SK-N-SH (cell line): ENCODE measurements around the gene AIFM3. TPM values are rescaled to one million over a fixed set of nuclear protein-coding genes. Genes with fewer than 3 reads are reported as not detected.

ENCODE experiments used
- CTCF ChIA-PET: fragments of 300-600, 350-600 bp; formaldehyde crosslinking; extraction: SDS; loops from one replicate; lab custom pipeline; 2021; lab: Yijun Ruan, JAX
- POLR2A ChIA-PET: fragments of 350-600 bp; sonication (Branson Sonifier 250); formaldehyde crosslinking; extraction: SDS; loops from one replicate; lab custom pipeline; 2020; ENCODE audit warnings: antibody characterized with exemption, inconsistent platforms; lab: Yijun Ruan, JAX
- DNase-seq: peaks from one replicate; pipeline ENCODE4 v3.0.0; 2012
- H2AFZ ChIP-seq: fragments of 200-600 bp; sonication (generic); 2 replicates; pipeline ENCODE4 v1.8.1; 2016; ENCODE audit warnings: antibody characterized with exemption, mild to moderate bottlenecking, low read depth
- H3F3A ChIP-seq: fragments of 200-600 bp; sonication (generic); replicated peaks from 2 replicates; pipeline ENCODE3; 2016; ENCODE audit warnings: antibody characterized with exemption, mild to moderate bottlenecking; ENCODE audit not compliant: insufficient read depth
- H3K27ac ChIP-seq, 2 experiments: fragments of 200-500 bp in 1 of 2; fragments of 200-600 bp in 1 of 2; sonication (Bioruptor generic) in 1 of 2; sonication (generic), shearing (Covaris generic) in 1 of 2; 2 replicates each; pipeline versions ENCODE4 v1.5.1 to v1.6.1; 2014 to 2016; ENCODE audit warnings: low read depth in 2 of 2, inconsistent platforms in 1 of 2, low read length in 1 of 2, mild to moderate bottlenecking in 1 of 2, mixed read lengths in 1 of 2
- H3K27me3 ChIP-seq: fragments of 200-600 bp; sonication (generic), shearing (Covaris generic); 2 replicates; pipeline ENCODE4 v1.6.1; 2016; ENCODE audit warnings: mixed run types; ENCODE audit not compliant: insufficient read depth
- H3K36me3 ChIP-seq, 2 experiments: fragments of 200-500 bp in 1 of 2; fragments of 200-600 bp in 1 of 2; sonication (Bioruptor generic) in 1 of 2; sonication (generic) in 1 of 2; replicated peaks in 1 of 2; 2 replicates each; pipeline versions ENCODE3 to v1.5.1; 2014 to 2016; ENCODE audit warnings: low read length in 1 of 2, mild to moderate bottlenecking in 1 of 2; ENCODE audit not compliant: insufficient read depth in 2 of 2, control insufficient read depth in 1 of 2
- H3K4me1 ChIP-seq, 2 experiments: fragments of 200-500 bp in 1 of 2; fragments of 200-600 bp in 1 of 2; sonication (Bioruptor generic) in 1 of 2; sonication (generic), shearing (Covaris generic) in 1 of 2; 2 replicates each; pipeline versions ENCODE4 v1.5.1 to v1.6.1; 2014 to 2016; ENCODE audit warnings: low read depth in 1 of 2, low read length in 1 of 2, mixed run types in 1 of 2; ENCODE audit not compliant: insufficient read depth in 2 of 2, control insufficient read depth in 1 of 2
- H3K4me2 ChIP-seq: fragments of 200-600 bp; sonication (generic), shearing (Covaris generic); 2 replicates; pipeline ENCODE4 v1.6.1; 2017; ENCODE audit warnings: mixed run types
- H3K4me3 ChIP-seq, 2 experiments: fragments of 200-500 bp in 1 of 2; fragments of 200-600 bp in 1 of 2; sonication (Bioruptor generic) in 1 of 2; sonication (generic), shearing (Covaris generic) in 1 of 2; 2 replicates each; pipeline versions ENCODE4 v1.5.1 to v1.8.1; 2014 to 2016; ENCODE audit warnings: low read depth in 2 of 2, inconsistent platforms in 1 of 2, low read length in 1 of 2, mild to moderate bottlenecking in 1 of 2, mixed read lengths in 1 of 2, moderate library complexity in 1 of 2
- H3K79me2 ChIP-seq: fragments of 200-600 bp; sonication (generic); 2 replicates; pipeline ENCODE4 v1.8.1; 2017; ENCODE audit warnings: mild to moderate bottlenecking; ENCODE audit not compliant: insufficient read depth
- H3K9ac ChIP-seq: fragments of 200-600 bp; sonication (generic); 2 replicates; pipeline ENCODE4 v1.6.1; 2017; ENCODE audit warnings: mixed run types
- H3K9me2 ChIP-seq: fragments of 200-600 bp; sonication (generic); 2 replicates; pipeline ENCODE4 v1.6.1; 2017; ENCODE audit warnings: mixed run types
- H3K9me3 ChIP-seq: fragments of 200-600 bp; sonication (generic); 2 replicates; pipeline ENCODE4 v1.6.1; 2017; ENCODE audit warnings: mixed run types, mild to moderate bottlenecking, moderate library complexity
- H4K20me1 ChIP-seq: fragments of 200-600 bp; sonication (generic); 2 replicates; pipeline ENCODE4 v1.6.1; 2017; ENCODE audit warnings: mild to moderate bottlenecking, mixed run types; ENCODE audit not compliant: insufficient read depth
- CHD2 ChIP-seq: fragments of 150-350 bp; IDR thresholded peaks from 2 replicates; pipeline ENCODE4 v1.6.1; 2018; ENCODE audit warnings: low read length; ENCODE audit not compliant: partially characterized antibody
- CTCF ChIP-seq: fragments of 200-600 bp; sonication (generic); IDR thresholded peaks from 2 replicates; pipeline ENCODE4 v1.6.1; 2017; ENCODE audit warnings: antibody characterized with exemption, mild to moderate bottlenecking, moderate library complexity
- ELF1 ChIP-seq: IDR thresholded peaks from 2 replicates; pipeline ENCODE4 v1.4.0; 2012
- NRF1 ChIP-seq: IDR thresholded peaks from 2 replicates; pipeline ENCODE4 v1.6.1; 2012; ENCODE audit warnings: low read depth, mild to moderate bottlenecking, low read length
- POLR2AphosphoS5 ChIP-seq: IDR thresholded peaks from 2 replicates; pipeline ENCODE4 v1.6.1; 2012; ENCODE audit warnings: low read depth, low read length
- TAF1 ChIP-seq: IDR thresholded peaks from 2 replicates; pipeline ENCODE4 v1.6.1; 2012; ENCODE audit warnings: low read depth, mild to moderate bottlenecking, low read length, moderate library complexity, borderline replicate concordance
- TCF12 ChIP-seq: IDR thresholded peaks from 2 replicates; pipeline ENCODE4 v1.4.0; 2012
- YY1 ChIP-seq: IDR thresholded peaks from 2 replicates; pipeline ENCODE4 v1.4.0; 2012; ENCODE audit warnings: low read depth, mild to moderate bottlenecking
- WGBS: methylation state at CpG from one replicate; pipeline ENCODE4 v1.1.6; 2017; ENCODE audit warnings: low lambda C conversion rate; 5-methylcytosine and 5-hydroxymethylcytosine counted together
- polyA plus RNA-seq, 3 experiments: library from polyadenylated mRNA; depleted of rRNA; stranded (reverse); fragments of >200 nt; gene quantifications; 2 replicates each; pipeline ENCODE4 v1.2.3, GENCODE V29; 2012

The AIFM3 gene
- polyA plus RNA-seq, 1 of the 3 experiments (the other 2 are of a cell fraction): 1.7 TPM

- Histone ChIP-seq H3K4me1 (peaks cover 0 to 5% of the 10 kb centered on the region in 2 experiments; a peak in 2 of 4 replicates), H3K4me3 (no peak overlapping the region), H3K4me2 (no peak overlapping the region), H3K27ac (no peak overlapping the region), H2AFZ (no peak overlapping the region), H3K9me2 (no peaks in the 10 kb centered on the region), H3K27me3 (no peaks in the 10 kb centered on the region), H3F3A (peaks cover 8% of the 10 kb centered on the region), H3K79me2 (peaks cover 64% of the 10 kb centered on the region), H4K20me1 (peaks cover 56% of the 10 kb centered on the region), H3K36me3 (peaks cover 28 to 45% of the 10 kb centered on the region in 2 experiments), H3K9me3 (no peaks in the 10 kb centered on the region), H3K9ac (no peak overlapping the region)
- ChIA-PET POLR2A (no interaction called here), CTCF (interaction anchor here (0.9 to 4.0 kb wide), 4 partner anchors 11 to 147 kb away, joined by 3 to 26 read pairs (median 4); partner anchors contain the start of gene CRKL)
- no peak for TF ChIP-seq ELF1
- TF ChIP-seq POLR2AphosphoS5: no peak
- TF ChIP-seq YY1: no peak
- TF ChIP-seq TAF1: no peak
- DNase-seq: no peak
- WGBS: 96% methylated on average over 10 of the region's 10 CpGs
These were observed 15.7 kb upstream of the AIFM3 start for GRCh38 chr22:20951151-20951931.

GRCh38 chr22:20951932-20952380 lies 15.1 kb upstream of the AIFM3 start:
- CTCF ChIA-PET: interaction anchor here (1.5 to 4.0 kb wide), 2 partner anchors 10 to 35 kb away, joined by 5 to 26 read pairs; partner anchors contain the start of gene CRKL
- no peak overlapping the region for H3K4me2 ChIP-seq
- no peak overlapping the region for H3K9ac ChIP-seq
- no peak for TF ChIP-seq NRF1
- TF ChIP-seq CTCF: no peak
- no peaks in the 10 kb centered on the region for H3K9me2 ChIP-seq
- no peak for DNase-seq
- no peaks in the 10 kb centered on the region for H3K27me3 ChIP-seq
- POLR2A ChIA-PET: no interaction called here
- H2AFZ ChIP-seq: no peak overlapping the region
- peaks cover 57% of the 10 kb centered on the region for H3K79me2 ChIP-seq
- WGBS: 90% methylated on average over 8 of the region's 8 CpGs
- H3K36me3 ChIP-seq: peaks cover 28 to 45% of the 10 kb centered on the region in 2 experiments
- H3K27ac ChIP-seq: no peak overlapping the region
- H3K4me3 ChIP-seq: no peak overlapping the region
- H3K4me1 ChIP-seq: no peaks in the 10 kb centered on the region
- peaks cover 4% of the 10 kb centered on the region for H3F3A ChIP-seq
- no peaks in the 10 kb centered on the region for H3K9me3 ChIP-seq
- peaks cover 50% of the 10 kb centered on the region for H4K20me1 ChIP-seq

GRCh38 chr22:20952544-20953341 lies 14.3 kb upstream of the AIFM3 start:
- POLR2A ChIA-PET: no interaction called here
- Histone ChIP-seq H3K4me3 (no peak overlapping the region), H3F3A (peaks cover 4% of the 10 kb centered on the region), H3K9me2 (no peaks in the 10 kb centered on the region), H3K9me3 (no peaks in the 10 kb centered on the region), H3K9ac (no peak overlapping the region), H3K27me3 (no peaks in the 10 kb centered on the region), H3K4me1 (no peaks in the 10 kb centered on the region), H3K36me3 (peaks cover 28 to 45% of the 10 kb centered on the region in 2 experiments), H4K20me1 (peaks cover 44% of the 10 kb centered on the region), H2AFZ (no peak overlapping the region), H3K4me2 (no peak overlapping the region), H3K79me2 (peaks cover 50% of the 10 kb centered on the region), H3K27ac (no peak overlapping the region)
- CTCF ChIA-PET: interaction anchor here (1.2 to 4.0 kb wide), 4 partner anchors 9 to 67 kb away, joined by 4 to 26 read pairs (median 8); partner anchors contain the start of gene LZTR1
- 97% methylated on average over 12 of the region's 13 CpGs for WGBS
- no peak for DNase-seq
- TF ChIP-seq CHD2: no peak
- TF ChIP-seq TCF12: no peak
